Stromal cell of bone marrow (primary cell): ENCODE measurements around the gene UBTFL1.
A peak's percentile ranks its signal among the peaks of the same experiment; 100 is the strongest.
"Not testable (repeated sequence)": the region's sequence is repeated elsewhere in the genome, so short reads cannot be mapped to it uniquely, and the experiment has no call there.

Source experiments
- DNase-seq: peaks from one replicate; pipeline ENCODE4 v3.0.0-alpha.2; 2012; ENCODE audit warnings: low read depth

Gene UBTFL1, protein sequence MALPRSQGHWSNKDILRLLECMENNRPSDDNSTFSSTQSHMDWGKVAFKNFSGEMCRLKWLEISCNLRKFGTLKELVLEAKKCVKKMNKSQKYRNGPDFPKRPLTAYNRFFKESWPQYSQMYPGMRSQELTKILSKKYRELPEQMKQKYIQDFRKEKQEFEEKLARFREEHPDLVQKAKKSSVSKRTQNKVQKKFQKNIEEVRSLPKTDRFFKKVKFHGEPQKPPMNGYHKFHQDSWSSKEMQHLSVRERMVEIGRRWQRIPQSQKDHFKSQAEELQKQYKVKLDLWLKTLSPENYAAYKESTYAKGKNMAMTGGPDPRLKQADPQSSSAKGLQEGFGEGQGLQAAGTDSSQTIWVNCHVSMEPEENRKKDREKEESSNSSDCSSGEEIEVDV

DNA sequence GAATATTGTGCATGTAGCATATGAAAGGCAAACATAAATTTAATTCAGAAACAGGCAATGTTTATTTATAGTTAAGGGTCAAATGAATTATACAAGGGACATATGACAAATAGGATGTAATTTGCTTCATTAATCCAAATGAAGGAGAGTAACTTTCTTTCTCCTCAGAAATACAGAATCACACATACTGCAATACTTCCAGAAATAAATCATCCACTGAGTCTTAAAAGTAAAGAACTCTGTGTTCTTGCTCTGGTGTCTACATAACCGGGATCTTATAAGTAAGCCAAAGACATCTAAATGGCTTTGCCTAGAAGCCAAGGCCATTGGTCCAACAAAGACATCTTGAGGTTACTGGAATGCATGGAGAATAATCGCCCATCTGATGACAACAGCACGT lies at the start of gene UBTFL1:
Gene UBTFL1 (plus strand): TSS at position 301 of the 400 bp plus-strand sequence. CDS start 0 bp downstream, at position 301.
- not testable (repeated sequence) for DNase-seq

DNA sequence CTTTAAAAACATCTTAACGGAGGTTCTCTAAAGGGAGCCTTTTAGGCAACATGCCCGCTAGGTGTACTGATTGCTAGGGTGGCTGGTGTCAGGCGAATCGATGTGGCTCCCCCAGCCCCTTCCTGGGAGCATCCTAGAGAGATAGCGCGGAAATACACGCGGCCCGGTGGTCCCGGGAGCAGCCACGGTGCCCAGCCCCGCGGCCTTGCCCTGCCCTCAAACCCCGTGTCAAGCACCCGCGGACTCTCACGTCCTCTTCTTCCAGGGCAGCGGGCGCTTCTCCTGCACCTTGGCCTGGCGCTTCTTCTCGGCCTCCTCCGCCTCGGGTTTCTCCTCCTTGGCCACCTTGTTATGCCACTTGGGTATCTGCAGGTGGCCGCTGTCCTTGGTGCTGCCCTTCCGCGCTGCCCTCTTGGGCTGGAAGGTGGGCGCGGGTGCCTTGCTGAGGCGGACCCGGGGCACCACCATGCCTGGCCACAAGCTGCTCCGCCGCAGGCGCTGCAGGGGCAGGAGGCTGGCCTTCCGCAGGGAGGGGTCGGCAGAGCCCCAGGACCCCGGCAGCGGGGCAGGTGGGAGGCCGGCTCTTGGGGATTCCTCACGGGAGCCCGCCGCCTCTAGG lies 34.0 kb upstream of the UBTFL1 start:
- not testable (repeated sequence) for DNase-seq

DNA sequence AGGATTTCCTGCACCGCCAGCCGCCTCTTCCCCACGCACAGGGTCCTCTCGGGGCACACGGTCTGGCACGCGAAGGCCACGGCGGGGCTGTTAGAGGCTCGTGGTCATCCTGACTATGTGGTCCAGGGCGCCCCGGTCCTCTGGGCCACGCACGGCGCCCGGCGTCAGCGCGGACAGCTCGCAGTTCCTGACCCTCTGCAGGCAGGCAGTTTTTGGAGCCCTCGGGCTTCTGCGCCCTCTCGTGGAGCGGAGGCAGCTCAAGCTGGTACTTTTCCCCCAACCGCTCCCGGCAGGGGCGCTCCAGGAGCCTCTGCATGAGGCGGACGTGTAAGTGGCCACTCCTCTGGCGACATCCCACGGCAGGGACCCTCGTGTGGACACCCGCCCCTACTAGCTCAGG lies 33.4 kb upstream of the UBTFL1 start:
- not testable (repeated sequence) for DNase-seq

DNA sequence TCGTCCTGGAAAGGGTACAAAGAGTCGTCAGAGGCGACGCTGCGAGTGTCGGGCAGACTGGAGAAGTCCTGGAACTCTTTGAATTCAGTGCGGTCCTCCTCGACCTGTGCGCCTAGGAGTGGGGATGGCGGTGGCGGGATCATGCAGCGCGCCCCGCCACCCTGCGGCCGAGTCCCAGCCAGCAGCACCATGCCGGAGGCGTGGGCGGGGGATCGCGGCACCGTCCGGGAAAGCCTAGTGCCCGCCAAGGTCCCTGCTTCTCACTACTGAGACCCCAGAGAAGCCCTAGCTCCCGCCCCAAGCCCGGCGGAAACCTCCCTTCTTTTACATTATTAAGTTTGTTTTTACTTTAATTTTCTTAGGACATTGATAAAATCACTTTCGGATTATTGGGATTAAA lies 32.2 kb upstream of the UBTFL1 start:
- DNase-seq: not testable (repeated sequence)

DNA sequence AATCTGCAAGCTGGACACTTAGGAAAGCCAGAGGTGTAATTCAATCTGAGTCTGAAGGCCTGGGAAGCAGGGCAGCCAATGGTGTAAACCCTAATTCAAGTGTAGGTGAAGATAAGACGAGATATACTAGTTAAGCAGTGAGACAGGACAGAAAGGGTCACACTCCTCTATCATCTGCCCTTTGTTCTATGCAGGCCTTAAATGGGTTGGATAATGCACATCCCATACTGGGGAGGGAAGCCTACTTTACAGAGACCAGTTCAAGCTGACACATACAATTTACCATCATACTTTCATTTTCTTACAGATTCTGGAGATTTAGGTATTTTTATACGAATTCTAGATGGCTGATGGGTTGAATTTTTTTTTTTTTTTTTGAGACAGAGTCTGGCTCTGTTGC lies 3.0 kb downstream of the UBTFL1 start:
- not testable (repeated sequence) for DNase-seq

- DNase-seq: not testable (repeated sequence)
Observed at GRCh38 chr11:90095230-90095924, 9.6 kb downstream of the UBTFL1 start.

DNA sequence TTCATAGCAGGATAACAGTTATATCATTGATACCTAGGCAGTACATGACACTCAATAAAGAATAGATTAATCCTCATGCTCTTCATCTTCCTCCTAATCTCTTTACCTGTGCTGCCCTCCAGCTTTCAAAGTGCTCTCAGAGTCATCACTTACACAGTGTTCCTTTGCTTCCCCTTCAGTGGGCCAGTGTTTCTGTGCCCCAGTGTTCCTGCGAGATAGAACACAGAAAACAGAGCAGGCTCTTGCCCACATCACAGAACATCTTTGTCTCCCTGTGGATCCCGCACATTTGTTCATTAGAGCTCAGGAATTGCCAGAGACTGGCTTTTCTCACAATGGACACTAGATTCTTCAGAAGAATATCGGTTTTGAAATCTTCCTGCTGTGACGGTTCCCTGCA lies 12.5 kb downstream of the UBTFL1 start:
- DNase-seq: not testable (repeated sequence)

GRCh38 chr11:90100431-90100830 lies 14.7 kb downstream of the UBTFL1 start:
- no peak for DNase-seq

DNA sequence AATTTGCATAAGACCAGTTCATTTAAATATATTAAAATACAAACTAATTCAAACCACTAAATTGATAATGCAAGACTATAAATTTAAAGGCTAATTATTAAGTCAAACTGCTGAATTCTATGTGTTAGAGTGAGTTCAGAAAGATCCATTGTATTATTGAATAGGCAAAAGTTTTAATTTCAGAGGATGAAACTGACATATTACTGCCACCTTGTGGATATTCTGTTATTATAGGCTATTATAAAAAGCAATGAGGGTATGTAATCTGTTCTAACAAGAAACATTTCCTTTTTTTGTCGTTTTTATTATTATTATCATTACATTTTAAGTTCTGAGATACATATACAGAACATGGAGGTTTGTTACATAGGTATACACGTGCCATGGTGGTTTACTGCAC lies 27.8 kb downstream of the UBTFL1 start:
- no peak for DNase-seq

DNA sequence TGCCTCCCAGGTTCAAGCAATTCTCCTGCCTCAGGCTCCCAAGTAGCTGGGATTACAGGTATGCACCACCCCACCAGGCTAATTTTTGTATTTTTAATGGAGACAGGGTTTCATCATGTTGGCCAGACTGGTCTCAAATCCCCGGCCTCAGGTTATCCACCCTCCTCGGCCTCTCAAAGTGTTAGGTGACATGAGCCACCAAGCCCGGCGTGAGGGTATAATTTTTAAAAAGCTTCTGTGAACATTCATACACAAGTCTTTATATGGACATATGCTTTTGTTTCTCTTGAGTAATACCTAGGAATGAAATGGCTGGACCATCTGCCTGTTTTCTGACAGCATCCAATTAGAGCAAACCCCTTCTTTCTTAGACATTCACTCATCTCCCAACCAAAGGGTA lies 34.4 kb downstream of the UBTFL1 start:
- DNase-seq: no peak

DNA sequence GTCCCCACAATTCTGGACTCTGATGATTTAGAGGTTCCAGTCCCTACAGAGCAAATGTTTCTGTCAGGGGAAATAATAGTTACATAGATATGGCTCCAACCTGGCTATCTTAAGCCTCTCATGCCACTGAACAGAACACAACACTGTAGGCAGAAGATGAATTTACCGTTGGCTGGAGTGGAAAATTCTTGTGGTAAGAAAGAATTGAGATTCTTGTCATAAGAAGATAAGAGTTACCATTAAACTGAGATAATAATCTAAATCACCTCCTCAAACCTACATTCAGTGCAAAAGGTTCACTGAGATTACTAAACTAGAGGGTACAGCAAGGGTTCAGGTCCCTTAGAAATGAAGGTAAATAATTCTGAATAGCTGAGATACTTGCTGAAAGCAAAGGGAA lies 38.6 kb downstream of the UBTFL1 start:
- DNase-seq: no peak

- DNase-seq: no peak
Observed at GRCh38 chr11:90124946-90125345, 39.2 kb downstream of the UBTFL1 start.

GRCh38 chr11:90133560-90134477 lies 48.1 kb downstream of the UBTFL1 start:
- DNase-seq: no peak

- DNase-seq: peak; percentile 2
Observed at GRCh38 chr11:90134478-90135003, 48.8 kb downstream of the UBTFL1 start, which contains the start of gene NAALAD2. Gene NAALAD2 (plus strand): TSS chr11:90134663. CDS start chr11:90134759, 96 bp downstream.

DNA sequence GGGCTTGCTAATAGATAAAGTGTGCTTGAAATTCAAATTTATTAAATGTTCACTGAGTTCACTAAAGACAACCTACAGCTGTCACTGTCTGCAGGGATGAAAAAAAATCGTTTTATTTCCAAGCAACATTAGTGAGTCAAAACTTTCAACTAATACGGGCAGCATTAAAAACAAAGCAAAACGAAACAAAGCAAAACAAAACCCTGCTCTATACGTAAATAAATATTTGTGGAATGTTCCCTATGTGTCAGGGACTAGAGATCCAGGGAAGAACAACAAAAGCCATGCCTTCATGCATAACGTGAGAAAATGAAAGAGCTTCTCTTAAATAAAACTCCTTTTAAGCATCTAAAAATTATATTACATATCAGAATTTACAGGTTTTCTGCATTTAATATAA lies 49.3 kb downstream of the UBTFL1 start:
- DNase-seq: no peak
